OCI-LY7 (cell line): Measurements from ENCODE around the gene CORO1C.

Source experiments
- CTCF ChIP-seq: fragments of 200-600 bp; sonication (generic); conservative IDR thresholded peaks from 2 replicates; pipeline ENCODE4 v1.5.1; 2014; ENCODE audit warnings: mild to moderate bottlenecking, antibody characterized with exemption, low read length, moderate library complexity, mixed read lengths
- EZH2phosphoT487 ChIP-seq: fragments of 200-600 bp; sonication (generic); IDR thresholded peaks from 2 replicates; pipeline ENCODE4 v1.6.1; 2018; ENCODE audit warnings: low read depth, borderline replicate concordance, mild to moderate bottlenecking, mixed run types, antibody characterized with exemption, low read length, moderate library complexity, mixed read lengths

GRCh38 chr12:108602976-108603704, 128.2 kb downstream of the CORO1C start:
- TF ChIP-seq CTCF, result no peak
- no peak for TF ChIP-seq EZH2phosphoT487
